Activated gamma-delta T cell (primary cell): ENCODE measurements around the gene TBL1X.

Experiments
- DNase-seq: peaks from one replicate; lab custom pipeline; 2025; lab: John Stamatoyannopoulos, UW

The TBL1X gene

DNA sequence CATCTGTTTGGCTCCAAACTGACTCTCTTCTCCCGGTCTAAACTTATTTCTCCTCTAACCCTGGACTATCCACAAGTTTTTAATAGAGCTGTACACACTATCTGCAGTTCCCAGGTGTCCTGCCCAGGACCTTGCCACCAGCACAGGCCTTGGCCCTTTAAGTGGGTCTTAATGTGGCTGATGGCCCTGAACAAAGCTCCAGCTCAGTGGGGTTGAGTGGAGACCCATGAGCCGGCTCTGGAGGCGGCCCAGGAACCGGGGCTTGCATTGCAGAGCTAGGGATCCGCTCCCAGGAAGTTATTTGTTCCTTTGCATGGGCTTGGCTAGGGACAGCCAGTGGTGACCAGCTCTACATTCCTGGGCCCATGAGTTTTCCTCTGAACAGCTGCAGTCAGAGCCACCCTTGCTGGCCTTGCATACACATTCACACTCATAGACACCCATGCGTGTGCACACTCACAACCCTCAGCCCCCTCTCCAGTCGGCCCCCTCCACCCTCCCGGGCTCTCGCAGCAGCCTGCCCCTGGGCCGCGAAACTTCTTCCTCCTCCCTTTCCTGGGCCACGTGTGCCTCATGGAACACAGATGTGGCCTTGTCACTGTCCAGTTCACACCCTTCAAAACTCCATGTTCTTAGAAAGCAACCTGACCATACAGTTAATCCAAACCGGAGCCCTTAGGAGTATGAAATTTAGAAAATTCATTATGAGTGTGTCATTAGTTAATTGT is 242.6 kb downstream of the TBL1X start:
- no peak for DNase-seq

DNA sequence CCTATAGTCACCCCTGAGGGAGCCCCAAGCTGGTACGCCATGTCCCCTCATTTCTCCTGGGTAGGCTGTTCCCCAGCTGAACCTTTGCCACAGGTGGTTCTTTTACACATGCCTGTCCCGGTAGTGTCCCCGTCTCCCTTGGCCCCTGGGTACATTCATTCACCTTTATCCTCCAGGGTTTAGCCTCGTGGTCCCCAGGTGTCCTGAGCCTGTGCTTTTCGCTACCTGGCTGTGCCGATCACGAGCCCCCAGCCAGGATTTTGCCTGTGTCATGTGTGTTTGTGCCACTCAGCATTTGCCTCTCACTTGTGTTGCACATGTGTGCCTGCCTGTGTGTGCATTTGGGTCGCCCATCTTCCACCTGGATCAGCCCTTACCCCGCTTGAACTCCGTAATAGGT is 243.2 kb downstream of the TBL1X start:
- DNase-seq, result no peak

DNA sequence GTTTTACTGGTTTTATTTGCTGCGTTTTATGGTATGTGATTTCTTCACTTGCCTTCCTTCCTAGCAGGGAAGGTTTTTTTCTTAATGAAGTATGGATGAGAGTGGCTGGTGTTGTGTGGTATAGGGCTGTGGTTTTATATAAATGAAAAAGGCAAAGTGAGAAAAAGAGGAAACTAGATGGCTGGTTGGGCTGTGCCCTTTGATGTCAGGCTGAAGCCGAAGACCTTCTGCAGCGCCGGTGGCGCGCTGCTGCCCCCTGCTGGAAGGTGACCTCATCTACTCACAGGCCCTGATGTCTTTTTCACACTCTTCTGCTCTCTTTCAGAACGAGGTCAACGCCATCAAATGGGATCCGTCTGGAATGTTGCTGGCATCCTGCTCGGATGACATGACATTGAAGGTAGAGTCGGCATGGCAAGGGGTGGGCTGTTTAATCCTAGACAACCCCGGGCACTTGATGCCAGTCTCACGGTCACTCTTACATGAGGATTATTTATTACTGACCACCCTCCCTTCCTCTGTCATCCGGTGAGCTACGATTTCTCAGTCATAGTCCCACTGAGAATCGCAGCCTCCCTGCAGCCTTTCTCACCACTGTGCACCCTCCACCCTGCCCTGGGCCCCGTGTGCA is 244.2 kb downstream of the TBL1X start:
- peak; percentile 58 for DNase-seq

DNA sequence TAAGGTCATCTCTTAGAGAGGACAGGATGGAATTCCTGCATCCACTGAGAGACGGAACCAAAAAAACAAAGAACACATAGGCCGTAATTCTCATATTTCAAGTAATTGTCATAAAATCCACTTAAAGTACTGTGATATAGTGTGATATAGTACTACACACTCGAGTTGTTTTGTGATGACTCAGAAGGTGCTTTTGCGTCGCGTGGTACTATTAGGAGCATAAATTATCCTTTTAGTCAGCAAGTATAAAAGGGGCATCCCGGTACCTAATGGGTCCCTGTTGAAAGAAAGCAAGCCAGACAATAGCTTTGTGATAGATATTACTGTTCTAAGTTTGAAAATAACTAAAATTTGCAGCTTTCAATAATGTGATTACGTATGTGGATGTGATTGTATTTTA is 245.5 kb downstream of the TBL1X start:
- DNase-seq, result no peak

DNA sequence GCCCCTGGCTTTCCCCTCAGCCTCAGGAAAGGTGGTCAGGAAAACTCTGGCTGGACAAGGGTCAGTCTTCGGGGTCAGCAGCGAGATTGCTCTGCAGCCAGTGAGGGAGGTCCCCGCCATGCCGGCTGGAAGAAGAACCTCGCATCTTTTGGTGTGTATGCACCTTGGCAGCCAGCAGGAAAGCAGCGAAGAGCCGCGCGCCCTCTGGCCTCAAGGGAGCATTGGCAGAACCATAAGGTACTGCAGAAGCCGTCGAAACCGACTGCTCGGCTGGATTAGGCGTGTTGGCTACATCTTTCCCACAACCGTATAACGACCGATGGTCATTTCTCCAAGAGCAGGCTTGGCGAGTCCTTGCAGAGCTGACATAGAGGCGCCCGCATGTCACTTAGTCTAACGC is 252.5 kb downstream of the TBL1X start:
- DNase-seq, result no peak

DNA sequence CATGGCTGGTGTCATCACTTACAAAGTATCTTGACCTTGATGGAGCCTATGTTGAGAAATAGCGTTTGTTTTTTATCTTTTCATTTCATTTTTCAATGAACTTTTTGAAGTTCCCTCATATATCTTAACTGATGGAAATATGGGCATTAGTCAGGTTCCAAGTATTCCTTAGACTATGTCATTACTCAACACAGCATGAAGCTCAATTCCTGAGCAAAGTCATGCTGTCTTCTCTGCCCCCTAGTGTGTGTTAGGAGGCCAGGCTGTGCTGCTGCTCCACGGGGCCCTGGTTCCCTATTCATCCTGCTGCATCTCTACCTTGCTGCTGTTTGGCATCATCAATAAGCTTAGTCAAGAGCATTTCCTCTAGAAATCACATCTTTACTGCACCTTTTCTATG is 259.9 kb downstream of the TBL1X start:
- no peak for DNase-seq

DNA sequence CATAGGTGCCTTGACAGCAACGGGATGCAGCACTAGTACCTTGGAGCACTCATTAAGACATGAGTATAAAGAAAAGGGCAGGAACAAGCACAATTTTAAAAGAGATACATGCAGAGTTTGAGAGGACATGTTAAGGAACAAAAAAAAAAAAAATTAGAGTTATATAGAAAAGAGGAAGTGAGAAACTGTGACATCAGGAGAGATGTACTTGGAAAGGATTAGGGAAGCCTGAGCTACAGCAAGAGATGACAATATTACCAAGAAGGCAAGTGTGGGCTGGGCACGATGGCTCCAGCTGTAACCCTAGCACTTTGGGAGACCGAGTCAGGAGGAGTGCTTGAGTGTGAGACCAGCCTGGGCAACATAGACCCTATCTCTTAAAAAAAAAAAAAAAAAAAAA is 263.4 kb downstream of the TBL1X start:
- no peak for DNase-seq

DNA sequence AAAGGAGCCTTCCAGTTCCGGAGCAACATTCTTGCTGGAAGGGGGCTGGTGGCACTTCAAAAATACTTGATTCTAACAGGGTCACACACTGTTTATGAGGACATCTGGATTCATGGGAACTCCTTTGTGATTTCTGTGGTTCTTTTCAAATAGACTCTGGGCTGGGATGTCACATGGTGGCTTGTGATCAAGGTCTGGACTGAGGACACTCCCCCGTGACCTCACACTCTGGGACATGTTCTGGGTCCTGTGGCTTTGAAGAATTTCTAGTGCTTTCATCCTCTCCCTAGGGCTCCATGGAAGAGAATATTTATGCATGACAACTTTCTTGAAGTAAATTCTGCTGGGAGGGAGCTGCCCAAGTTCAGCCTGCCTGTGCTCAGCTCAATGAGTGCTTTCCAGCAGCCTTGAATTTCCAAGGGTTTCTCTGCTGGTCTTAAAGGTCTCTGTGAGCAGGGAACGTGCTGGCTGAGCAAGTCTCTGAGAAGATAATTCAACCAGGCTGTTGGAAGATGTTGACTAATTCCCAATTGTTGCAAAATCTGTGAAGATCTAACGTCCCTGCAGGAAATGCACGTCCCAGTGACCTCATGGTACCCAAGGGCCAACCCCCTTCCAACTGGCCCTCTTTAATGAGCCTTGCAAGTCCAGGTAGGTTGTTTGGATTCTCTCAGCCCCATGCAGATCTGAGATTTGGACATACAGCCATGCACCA is 264.5 kb downstream of the TBL1X start:
- no peak for DNase-seq

DNA sequence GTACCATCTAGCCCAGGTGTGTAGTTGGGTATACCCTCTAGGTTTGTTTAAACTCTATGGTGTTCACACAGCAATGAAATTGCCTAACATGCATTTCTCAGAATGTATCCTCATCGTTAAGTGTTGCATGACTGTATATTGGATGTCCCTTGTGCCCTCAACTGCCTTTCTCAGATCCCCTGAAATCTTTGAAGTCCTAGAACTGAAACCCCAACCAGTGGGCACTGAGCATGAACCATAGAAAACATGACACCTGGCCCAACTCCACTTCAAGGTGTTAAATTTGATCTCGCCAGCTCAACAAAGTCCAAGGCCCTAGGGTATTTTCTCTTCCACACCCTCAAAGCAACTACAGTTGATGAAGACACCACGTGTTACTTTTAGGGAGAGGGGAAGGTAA is 265.2 kb downstream of the TBL1X start:
- DNase-seq, result no peak

DNA sequence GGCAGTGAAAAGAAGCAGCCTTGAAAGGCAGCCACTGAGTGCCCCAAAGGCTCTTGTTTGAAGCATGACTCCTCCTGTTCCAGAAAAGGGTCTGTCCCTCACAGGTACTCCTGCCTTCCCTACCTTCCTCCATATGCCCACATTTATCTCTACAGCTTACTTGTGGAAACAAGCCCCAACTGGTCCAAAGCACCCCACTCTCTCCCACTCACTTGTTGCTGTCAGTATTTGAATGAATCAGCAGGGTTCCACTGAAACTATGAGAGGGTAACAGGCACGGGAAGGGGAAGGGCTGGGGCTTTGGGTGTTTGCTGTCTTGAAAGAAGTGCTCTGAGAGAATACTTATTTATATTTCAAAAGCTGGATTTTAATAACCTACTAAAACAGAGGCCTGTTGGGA is 265.9 kb downstream of the TBL1X start:
- DNase-seq, result no peak

DNA sequence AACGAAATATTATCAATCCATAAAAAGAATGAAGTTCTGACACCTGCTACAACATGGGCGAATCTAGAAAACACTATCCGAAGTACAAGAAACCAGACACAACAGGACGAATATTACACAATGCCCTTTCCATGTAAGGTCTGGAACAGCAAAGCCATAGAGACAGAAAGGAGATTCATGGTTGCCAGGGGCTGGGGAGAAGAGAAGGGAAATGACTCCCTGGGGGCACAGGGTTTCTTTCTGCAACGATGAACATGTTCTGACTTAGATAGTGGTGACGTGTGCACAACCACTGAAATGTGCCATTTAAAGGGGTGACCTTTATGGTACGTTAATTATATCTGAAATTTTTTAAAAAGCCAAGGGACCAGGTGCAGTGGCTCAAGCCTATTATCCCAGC is 272.5 kb downstream of the TBL1X start:
- DNase-seq, result no peak

DNA sequence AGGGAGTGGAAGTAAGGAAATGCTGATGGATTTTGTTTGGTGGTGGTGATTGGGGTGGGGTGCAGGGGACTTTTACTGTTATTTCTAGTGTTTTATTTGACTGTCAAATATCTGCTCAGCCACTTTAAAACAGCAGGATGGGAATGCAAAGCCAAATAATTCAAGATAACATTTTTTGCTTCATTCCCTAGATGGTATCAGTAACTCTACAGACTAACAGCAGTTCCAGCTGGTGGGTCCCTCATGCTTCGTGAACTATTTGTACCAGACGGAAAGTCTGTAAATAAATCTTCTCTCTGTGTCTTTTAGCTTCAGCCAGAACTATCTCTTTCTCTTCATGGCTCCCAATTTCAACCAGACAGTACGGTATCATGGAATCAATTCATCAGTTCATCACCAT is 273.3 kb downstream of the TBL1X start:
- DNase-seq, result no peak

DNA sequence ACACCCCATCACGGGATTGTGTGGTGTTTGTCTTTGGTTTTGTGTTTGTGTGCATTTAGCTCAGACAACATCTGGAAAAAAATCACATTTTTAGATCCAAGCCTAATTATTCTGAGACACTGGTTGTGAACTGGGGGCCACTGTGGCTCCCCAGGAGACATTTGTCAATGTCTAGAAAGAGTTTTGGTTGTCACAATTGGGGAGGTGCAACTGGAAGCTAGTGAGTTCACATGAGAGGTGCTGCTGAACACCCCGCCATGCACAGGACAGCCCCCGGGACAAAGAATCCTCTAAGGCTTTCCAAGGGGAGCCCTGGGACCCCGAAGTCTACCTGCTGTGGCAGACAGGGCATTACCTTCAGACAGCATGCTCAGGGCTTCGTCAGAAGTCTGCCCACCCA is 274.3 kb downstream of the TBL1X start:
- no peak for DNase-seq

DNA sequence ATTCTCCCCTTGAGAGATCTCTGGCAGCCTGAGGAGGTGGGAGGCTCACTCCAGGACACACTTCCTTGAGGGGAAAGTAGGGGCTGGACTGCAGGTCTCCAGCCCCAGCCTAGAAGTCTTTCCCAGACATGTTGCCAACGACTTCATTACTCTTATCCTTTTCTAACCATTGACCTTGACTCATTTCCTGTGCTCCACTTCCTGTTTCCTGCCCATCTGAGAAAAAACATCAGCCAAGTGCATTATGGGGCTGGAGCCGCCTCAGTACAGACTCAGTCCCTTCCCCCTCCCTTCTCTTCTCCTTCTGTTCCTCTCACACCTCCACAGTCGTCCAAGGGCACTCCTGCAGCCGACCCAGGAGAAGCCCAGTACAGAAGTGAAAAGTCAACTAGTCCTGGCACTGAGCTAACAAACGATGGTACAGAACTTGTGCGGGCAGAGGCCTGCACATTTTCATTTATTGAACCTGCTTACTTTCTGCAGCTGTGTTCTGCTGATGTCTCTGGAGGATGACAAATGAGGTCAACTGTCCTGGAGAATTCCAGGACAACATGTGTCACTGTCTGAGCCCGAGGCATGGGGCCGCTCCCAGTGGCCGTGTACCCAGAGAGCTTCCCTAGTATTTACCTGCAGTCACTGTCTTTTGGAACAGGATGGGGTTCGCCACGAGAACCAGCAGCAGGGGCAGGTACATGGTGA is 280.7 kb downstream of the TBL1X start:
- no peak for DNase-seq

DNA sequence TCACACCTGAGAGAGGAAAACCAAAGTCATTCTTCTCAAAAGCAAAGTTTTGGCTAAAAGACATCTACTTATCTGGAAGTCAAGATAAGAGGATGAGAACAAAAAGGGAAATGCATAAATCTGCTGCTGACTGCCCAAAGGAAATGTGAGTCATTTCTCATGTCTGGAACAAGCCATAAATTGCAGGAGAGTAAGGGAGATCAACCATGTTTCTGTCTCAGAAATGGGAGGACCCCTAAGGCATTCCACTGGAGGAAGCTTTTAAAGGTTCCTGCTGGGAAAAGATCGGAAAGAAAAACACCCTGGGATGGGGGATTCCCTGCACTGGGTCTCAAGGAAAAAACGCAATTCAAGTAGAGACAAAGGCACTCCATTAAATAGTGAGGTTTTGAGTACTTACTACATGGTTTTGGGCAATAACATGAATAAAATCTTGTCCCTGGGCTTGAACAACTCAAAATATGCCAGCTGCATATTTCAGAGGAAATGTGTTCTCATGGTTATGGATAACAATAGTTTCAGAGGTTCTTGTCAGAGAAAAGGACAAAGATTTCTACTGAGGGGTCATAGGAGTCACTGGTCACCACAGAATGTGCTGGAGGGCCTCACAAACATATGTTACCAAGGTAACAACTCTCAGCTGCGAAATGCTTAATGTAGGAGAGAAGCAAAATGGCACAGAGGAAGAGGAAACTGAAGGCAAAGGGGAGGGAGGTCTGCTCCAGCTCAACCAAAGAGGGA is 281.5 kb downstream of the TBL1X start:
- DNase-seq, result no peak

DNA sequence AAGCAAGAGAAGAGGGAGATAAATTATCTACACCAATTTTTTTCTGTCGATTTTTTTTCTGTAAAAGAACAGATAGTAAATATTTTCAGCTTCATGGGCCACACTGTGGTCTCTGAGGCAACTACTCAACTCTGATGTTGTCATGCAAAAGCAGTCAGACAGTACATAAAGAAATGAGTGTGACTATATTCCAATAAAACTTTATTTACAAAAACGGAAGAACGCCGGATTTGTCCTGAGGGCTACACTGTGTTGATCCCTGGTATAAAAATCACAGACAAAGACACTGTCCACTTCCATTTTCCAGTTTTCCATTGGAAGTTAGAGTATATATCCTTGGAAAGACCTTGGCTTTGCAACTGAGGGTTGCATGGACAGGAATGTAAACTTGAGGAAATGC is 282.8 kb downstream of the TBL1X start:
- no peak for DNase-seq

DNA sequence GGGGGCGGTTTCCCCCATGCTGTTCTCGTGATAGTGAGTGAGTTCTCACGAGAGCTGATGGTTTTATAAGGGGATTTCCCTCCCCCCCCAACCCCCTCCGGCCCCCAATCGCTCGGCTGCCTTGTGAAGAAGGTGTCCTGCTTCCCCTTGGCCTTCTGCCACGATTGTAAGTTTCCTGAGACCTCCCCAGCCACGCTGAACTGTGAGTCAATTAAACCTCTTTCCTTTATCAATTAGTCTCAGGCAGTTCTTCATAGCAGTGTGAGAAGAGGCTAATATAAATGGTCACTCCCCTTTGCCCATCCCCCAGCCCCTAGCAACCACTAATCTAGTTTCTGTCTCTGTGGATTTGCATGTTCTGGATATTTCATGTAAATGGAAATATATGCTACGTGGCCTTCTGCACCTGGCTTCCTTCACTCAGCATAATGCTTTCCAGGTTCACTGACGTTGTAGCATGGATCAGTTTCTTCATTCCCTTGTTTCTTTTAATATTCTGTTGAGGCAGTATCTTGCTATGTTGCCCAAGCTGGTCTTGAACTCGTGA is 284.4 kb downstream of the TBL1X start:
- DNase-seq, result no peak

DNA sequence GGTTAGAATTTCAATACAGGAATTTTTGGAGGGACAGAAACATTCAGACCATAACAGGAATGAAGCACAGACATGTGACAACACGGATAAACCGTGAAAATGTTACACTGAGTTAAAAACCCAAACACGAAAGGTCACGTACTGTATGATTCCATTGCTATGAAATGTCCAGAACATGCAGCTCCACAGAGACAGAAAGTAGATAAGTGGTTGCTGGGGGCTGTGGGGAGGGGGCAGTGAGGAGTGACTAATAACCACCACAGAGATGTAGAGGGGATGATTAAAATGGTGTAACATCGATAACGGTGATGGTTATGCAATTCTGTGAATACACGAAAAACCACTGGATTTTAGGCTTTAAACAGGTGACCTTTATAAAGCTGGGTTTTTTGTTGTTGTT is 292.5 kb downstream of the TBL1X start:
- no peak for DNase-seq

DNA sequence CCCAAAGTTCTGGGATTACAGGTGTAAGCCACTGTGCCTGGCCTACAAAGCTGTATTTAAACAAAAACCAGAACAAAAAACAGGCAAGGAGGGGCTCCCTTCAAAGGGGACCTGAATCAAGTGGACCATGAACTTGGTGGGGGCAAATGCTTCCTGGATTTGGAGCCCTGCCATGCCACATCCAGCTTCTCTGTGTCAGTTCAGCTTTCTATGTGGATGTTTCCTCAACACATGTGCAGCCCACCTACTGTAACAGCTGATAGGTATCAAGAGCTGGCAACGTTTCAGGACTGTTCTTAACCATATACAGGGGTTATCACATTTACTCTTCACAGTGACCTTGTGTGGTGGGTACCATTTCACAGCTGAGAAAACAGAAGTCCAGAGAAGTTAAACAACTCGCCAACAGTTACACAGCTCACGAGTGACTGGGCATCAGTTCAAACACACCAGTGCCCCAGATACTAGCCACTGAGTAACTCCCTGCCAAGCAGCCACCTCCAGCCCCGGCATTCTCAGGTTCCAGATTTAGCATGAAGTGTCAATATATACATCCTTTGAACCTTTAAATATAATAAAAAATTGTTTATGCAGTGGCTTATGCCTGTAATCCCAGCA is 293.3 kb downstream of the TBL1X start:
- DNase-seq, result no peak

DNA sequence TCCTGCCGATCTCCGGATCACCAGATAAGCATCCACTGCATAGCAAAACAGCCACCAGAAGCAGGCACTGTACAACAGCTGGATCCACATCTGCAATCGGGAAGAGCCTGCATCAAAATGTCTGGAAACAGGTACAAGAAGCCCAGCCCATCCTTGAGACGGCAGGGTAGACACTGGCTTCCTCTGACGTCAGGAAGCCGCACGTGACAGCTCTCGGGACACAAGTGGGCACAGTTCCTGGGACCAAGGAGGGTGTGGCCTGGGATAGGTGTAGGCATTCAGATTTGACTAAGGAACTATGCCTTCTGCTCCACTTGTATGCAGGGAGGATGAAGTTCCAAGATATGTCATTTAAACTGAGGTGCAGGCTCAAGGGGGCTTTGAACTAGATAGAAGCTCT is 294.5 kb downstream of the TBL1X start:
- no peak for DNase-seq

DNA sequence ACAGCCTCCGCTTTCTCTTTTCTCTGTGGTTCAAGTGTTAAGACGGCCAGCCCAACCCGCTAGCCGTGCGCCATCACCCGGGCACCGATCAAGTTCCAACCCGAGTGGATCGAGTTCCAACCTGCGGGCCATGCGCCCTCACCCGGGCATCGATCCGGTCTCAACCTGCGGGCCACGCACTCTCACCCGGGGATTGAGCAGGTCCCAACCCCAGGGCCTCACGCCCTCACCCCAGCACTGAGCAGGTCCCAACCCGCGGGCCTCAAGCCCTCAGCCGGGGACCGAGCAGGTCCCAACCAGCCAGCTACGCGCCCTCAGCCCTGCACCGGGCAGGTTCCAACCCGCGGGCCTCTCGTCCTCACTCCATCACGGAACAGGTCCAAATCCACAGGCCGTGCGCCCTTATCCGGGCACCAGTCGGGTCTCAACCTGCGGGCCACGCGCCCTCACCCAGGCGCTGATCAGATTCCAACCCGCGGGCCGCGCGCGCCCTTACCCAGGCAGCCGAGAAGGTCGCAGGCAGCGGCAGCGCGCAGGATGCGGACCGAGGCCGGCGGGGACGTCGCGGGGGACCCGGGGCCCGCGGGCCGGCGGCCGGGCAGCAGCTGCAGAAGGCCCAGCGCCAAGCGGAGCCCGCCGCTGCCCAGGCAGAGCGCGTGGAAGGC is 300.3 kb downstream of the TBL1X start:
- DNase-seq, result peak; percentile 15
